ENCODE results near the gene NUP42. TPM values are rescaled to one million over a fixed set of nuclear protein-coding genes. Genes with fewer than 3 reads are reported as not detected.

Gene NUP42, protein sequence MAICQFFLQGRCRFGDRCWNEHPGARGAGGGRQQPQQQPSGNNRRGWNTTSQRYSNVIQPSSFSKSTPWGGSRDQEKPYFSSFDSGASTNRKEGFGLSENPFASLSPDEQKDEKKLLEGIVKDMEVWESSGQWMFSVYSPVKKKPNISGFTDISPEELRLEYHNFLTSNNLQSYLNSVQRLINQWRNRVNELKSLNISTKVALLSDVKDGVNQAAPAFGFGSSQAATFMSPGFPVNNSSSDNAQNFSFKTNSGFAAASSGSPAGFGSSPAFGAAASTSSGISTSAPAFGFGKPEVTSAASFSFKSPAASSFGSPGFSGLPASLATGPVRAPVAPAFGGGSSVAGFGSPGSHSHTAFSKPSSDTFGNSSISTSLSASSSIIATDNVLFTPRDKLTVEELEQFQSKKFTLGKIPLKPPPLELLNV
- 10 to 100 TPM; 10.0 to 38.6 (median 15.6) TPM for total RNA-seq

DNA sequence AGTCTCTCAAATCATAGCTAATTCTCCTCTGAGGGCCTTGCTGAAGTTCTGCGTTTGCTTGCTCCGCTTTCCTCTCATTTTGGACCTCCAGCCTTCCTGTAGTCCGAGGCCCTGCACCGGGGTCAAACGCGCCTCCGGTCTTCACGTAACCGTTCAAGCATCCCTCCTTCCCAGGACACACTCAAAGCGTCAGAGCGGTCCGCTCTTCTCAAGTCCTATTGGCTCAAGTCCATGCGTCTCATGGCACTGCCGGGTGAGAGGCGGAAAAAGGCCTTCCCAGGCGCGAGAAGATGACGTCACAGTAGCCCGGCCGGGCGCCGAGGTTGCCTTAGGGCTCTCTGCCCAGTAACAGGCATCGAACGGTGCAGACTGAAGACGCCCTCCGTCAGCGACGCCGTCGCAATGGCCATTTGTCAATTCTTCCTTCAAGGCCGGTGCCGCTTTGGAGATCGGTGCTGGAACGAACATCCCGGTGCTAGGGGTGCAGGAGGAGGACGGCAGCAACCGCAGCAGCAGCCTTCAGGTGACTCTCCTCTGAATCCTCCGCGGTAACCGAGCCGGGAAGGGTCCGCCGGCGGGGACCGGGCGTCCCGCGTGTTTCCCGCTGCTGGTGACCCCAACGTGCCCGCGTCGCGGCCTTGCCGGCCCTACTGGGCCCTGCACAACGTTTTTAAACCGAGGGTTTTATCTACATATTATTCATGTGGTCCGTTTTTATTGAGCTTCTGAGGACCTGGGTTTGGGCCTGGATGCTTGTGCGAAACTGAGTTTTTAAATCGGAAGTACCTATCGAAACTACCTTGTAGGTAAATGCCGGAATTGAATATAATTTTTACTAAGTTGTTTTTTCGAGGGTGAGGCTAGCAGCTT is at the start of gene NUP42:
Gene NUP42 (plus strand): TSS at position 365 of the 870 bp plus-strand sequence. CDS start 38 bp downstream, at position 403.
- H3K27me3 ChIP-seq, result no peaks in the 10 kb centered on the region
- H3K4me3 ChIP-seq, result peak within 1 kb of the TSS; percentile 71 to 96 (median 86)
- ATAC-seq (peak; percentile 97 to 98), DNase-seq (peak; percentile 91 to 95)
- H3K27ac ChIP-seq, result peak within 1 kb of the TSS; percentile 83 to 94 (median 89)
- in situ Hi-C loops (cut with MboI; ENCODE audit: low sequenced_read_pairs in 4 of 4) (loop anchor here in 3 of 4 donors (5.0 to 10.0 kb wide), 3 partner anchors 77 to 83 kb away; partner anchors contain the start of gene KLHL7 (in 1 of the 3)), intact Hi-C loops (cut with DNase I; ENCODE audit: low total_unique reads) (loop anchor here (1.0 to 10.0 kb wide), 7 partner anchors 77 to 1755 kb away; partner anchors contain the start of genes KLHL7, MALSU1, SP4 and TRA2A)
- H3K4me1 ChIP-seq, result peaks cover 22 to 24% of the 10 kb centered on the region in 2 donors
- TF ChIP-seq POLR2A (IDR thresholded peaks at IDR 0.05) (peak; percentile 51 to 52), CTCF (IDR thresholded peaks at IDR 0.05 in 4 of 5, conservative IDR thresholded peaks at IDR 0.05 in 1 of 5) (no peak)
- peaks cover 0 to 15% of the 10 kb centered on the region in 2 donors for H3K36me3 ChIP-seq
- no peaks in the 10 kb centered on the region for H3K9me3 ChIP-seq

GRCh38 chr7:23133797-23134196 is 48.1 kb upstream of the NUP42 start:
- H3K36me3 ChIP-seq, result peaks cover 0 to 6% of the 10 kb centered on the region in 2 donors
- H3K9me3 ChIP-seq, result no peaks in the 10 kb centered on the region
- no peak overlapping the region for H3K27ac ChIP-seq
- in situ Hi-C loops (cut with MboI; ENCODE audit: low sequenced_read_pairs in 4 of 4) (no loop called here), intact Hi-C loops (cut with DNase I; ENCODE audit: low total_unique reads) (no loop called here)
- H3K4me3 ChIP-seq, result no peak overlapping the region
- no peaks in the 10 kb centered on the region for H3K4me1 ChIP-seq
- TF ChIP-seq POLR2A (IDR thresholded peaks at IDR 0.05), result no peak
- no peak for TF ChIP-seq CTCF (IDR thresholded peaks at IDR 0.05 in 4 of 5, conservative IDR thresholded peaks at IDR 0.05 in 1 of 5)
- no peak for DNase-seq
- ATAC-seq, result no peak
- H3K27me3 ChIP-seq, result no peaks in the 10 kb centered on the region

DNA sequence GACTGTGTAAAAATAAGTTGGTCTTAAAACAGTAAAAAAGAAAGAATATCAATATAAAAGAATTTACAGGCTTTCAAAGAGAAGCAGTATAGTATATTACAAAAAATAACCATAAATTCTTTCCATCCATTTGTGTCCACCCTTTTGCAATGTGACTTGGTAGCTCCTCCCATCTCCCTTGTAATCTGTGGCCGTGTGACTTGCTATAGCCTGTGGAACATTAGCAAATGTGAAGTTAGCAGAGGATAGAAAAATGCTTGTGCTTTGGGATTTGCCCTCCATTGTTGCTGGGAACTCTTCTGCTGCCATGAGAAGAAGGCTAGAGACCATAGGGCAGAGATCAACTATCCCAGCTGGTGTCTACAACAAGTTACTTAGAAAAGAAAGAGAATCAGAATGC is 46.1 kb upstream of the NUP42 start:
- DNase-seq (no peak), ATAC-seq (no peak)
- H3K9me3 ChIP-seq, result no peaks in the 10 kb centered on the region
- H3K36me3 ChIP-seq, result peaks cover 0 to 1% of the 10 kb centered on the region in 2 donors
- intact Hi-C loops (cut with DNase I; ENCODE audit: low total_unique reads) (no loop called here), in situ Hi-C loops (cut with MboI; ENCODE audit: low sequenced_read_pairs in 4 of 4) (no loop called here)
- H3K4me3 ChIP-seq, result no peak overlapping the region
- no peaks in the 10 kb centered on the region for H3K4me1 ChIP-seq
- no peak overlapping the region for H3K27ac ChIP-seq
- TF ChIP-seq CTCF (IDR thresholded peaks at IDR 0.05 in 4 of 5, conservative IDR thresholded peaks at IDR 0.05 in 1 of 5) (no peak), POLR2A (IDR thresholded peaks at IDR 0.05) (no peak)
- no peaks in the 10 kb centered on the region for H3K27me3 ChIP-seq

DNA sequence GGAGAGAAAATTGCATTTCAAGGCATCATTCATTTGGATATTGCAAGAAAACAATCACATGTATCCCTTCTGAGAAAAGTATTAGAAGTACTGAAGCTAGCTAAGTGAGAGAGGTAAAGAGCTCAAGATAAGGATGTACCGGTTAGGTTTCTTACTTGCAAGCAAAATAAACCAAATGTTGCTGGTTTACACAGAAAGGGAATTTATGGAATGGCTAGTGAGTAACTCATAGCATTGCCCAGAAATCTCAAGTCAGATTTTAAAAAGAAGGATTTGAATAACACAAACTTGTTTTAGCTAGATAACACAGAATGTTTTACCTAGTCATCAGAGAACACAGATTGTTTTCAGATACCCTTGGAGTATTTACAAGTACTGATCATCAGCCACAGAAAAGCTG is 45.6 kb upstream of the NUP42 start:
- H3K4me3 ChIP-seq, result no peak overlapping the region
- ATAC-seq (no peak), DNase-seq (no peak)
- no peak overlapping the region for H3K27ac ChIP-seq
- no peaks in the 10 kb centered on the region for H3K4me1 ChIP-seq
- TF ChIP-seq POLR2A (IDR thresholded peaks at IDR 0.05) (no peak), CTCF (IDR thresholded peaks at IDR 0.05 in 4 of 5, conservative IDR thresholded peaks at IDR 0.05 in 1 of 5) (no peak)
- no peaks in the 10 kb centered on the region for H3K27me3 ChIP-seq
- intact Hi-C loops (cut with DNase I; ENCODE audit: low total_unique reads) (no loop called here), in situ Hi-C loops (cut with MboI; ENCODE audit: low sequenced_read_pairs in 4 of 4) (no loop called here)
- peaks cover 0 to 6% of the 10 kb centered on the region in 2 donors for H3K36me3 ChIP-seq
- H3K9me3 ChIP-seq, result no peaks in the 10 kb centered on the region
